NOMO-1 treated with dmso at 0.1 percent for 144 hours (cell line): Measurements from ENCODE around the gene SKIDA1.

Source experiments
- DNase-seq: peaks from one replicate; lab custom pipeline; 2025; ENCODE audit not compliant: unreplicated experiment; lab: John Stamatoyannopoulos, UW

SKIDA1 gene

GRCh38 chr10:21502348-21502740 is 23.1 kb downstream of the SKIDA1 start:
- no peak for DNase-seq

- DNase-seq, result peak; percentile 41
Measured at GRCh38 chr10:21501731-21502347, 23.6 kb downstream of the SKIDA1 start.

GRCh38 chr10:21501091-21501490 is 24.4 kb downstream of the SKIDA1 start:
- DNase-seq, result no peak

- DNase-seq, result no peak
Measured at GRCh38 chr10:21500578-21500910, 24.9 kb downstream of the SKIDA1 start.

- DNase-seq, result peak; percentile 70
Measured at GRCh38 chr10:21499701-21500577, 25.5 kb downstream of the SKIDA1 start.

- DNase-seq, result no peak
Measured at GRCh38 chr10:21498986-21499385, 26.5 kb downstream of the SKIDA1 start.

- no peak for DNase-seq
Measured at GRCh38 chr10:21498377-21498776, 27.1 kb downstream of the SKIDA1 start.

GRCh38 chr10:21497177-21497807 is 28.2 kb downstream of the SKIDA1 start:
- peak; percentile 73 for DNase-seq

- DNase-seq, result peak; percentile 53
Measured at GRCh38 chr10:21496343-21497176, 28.9 kb downstream of the SKIDA1 start.

GRCh38 chr10:21495752-21496342 is 29.6 kb downstream of the SKIDA1 start:
- peak; percentile 89 for DNase-seq

GRCh38 chr10:21495002-21495751 is 30.3 kb downstream of the SKIDA1 start:
- no peak for DNase-seq

GRCh38 chr10:21494191-21495001 is 31.1 kb downstream of the SKIDA1 start:
- DNase-seq, result peak; percentile 51

- DNase-seq, result no peak
Measured at GRCh38 chr10:21493784-21494183, 31.7 kb downstream of the SKIDA1 start.

- no peak for DNase-seq
Measured at GRCh38 chr10:21492421-21492820, 33.1 kb downstream of the SKIDA1 start.

GRCh38 chr10:21490711-21491105 is 34.8 kb downstream of the SKIDA1 start:
- DNase-seq, result no peak

GRCh38 chr10:21490028-21490710 is 35.3 kb downstream of the SKIDA1 start:
- DNase-seq, result no peak

- DNase-seq, result no peak
Measured at GRCh38 chr10:21488957-21489446, 36.5 kb downstream of the SKIDA1 start.

- no peak for DNase-seq
Measured at GRCh38 chr10:21488246-21488956, 37.1 kb downstream of the SKIDA1 start.
